A673 (cell line): ENCODE measurements around the gene SPOCD1. TPM values are rescaled to one million over a fixed set of nuclear protein-coding genes. Genes with fewer than 3 reads are reported as not detected.

Experiments used
- BruUV-seq: library from RNA; stranded (reverse); fragments of 400-500 nt; replicated peaks from 2 replicates; lab custom pipeline; 2021; lab: Mats Ljungman, UMichigan
- CTCF ChIA-PET: fragments of 300-600 bp; sonication (Branson Sonifier 250); formaldehyde crosslinking; loops from one replicate; lab custom pipeline; 2022; ENCODE audit warnings: antibody characterized with exemption; lab: Charles Lee
- POLR2A ChIA-PET: fragments of 300-600 bp; sonication (Branson Sonifier 250); formaldehyde crosslinking; loops from one replicate; lab custom pipeline; 2022; ENCODE audit warnings: antibody characterized with exemption; ENCODE audit not compliant: low non-redundant PET; lab: Charles Lee
- DNase-seq: peaks from one replicate; pipeline ENCODE4 v3.0.0-alpha.2; 2015; ENCODE audit warnings: low spot score
- H3K27ac ChIP-seq: fragments of 200-600 bp; sonication (generic); 2 replicates; pipeline ENCODE4 v1.5.1; 2016; ENCODE audit warnings: mixed run types, low read depth, mild to moderate bottlenecking, mixed read lengths, antibody characterized with exemption, low read length; ENCODE audit not compliant: poor library complexity, severe bottlenecking
- H3K27me3 ChIP-seq: fragments of 200-600 bp; sonication (generic); replicated peaks from 2 replicates; pipeline ENCODE4 v1.6.1; 2017; ENCODE audit warnings: mixed run types, low read depth, mild to moderate bottlenecking, mixed read lengths, antibody characterized with exemption, low read length; ENCODE audit not compliant: insufficient read depth, poor library complexity
- H3K36me3 ChIP-seq: fragments of 200-600 bp; sonication (generic); 2 replicates; pipeline ENCODE4 v1.6.1; 2016; ENCODE audit warnings: mixed run types, mild to moderate bottlenecking, mixed read lengths, antibody characterized with exemption, low read length; ENCODE audit not compliant: insufficient read depth, poor library complexity, severe bottlenecking
- H3K4me1 ChIP-seq: fragments of 200-600 bp; sonication (generic); 2 replicates; pipeline ENCODE4 v1.6.1; 2017; ENCODE audit warnings: mixed run types, mild to moderate bottlenecking, mixed read lengths, antibody characterized with exemption, low read length; ENCODE audit not compliant: insufficient read depth, poor library complexity, severe bottlenecking
- H3K4me3 ChIP-seq: fragments of 200-600 bp; sonication (generic); 2 replicates; pipeline ENCODE4 v1.5.1; 2016; ENCODE audit warnings: low read depth, mixed run types, mild to moderate bottlenecking, mixed read lengths, low read length; ENCODE audit not compliant: poor library complexity, severe bottlenecking
- H3K9me3 ChIP-seq: fragments of 200-600 bp; sonication (generic); 2 replicates; pipeline ENCODE4 v1.6.1; 2016; ENCODE audit warnings: mixed run types, low read depth, mild to moderate bottlenecking, mixed read lengths, antibody characterized with exemption, low read length; ENCODE audit not compliant: poor library complexity, severe bottlenecking
- CTCF ChIP-seq: fragments of 300-800, 200-600 bp; sonication (generic); conservative IDR thresholded peaks from 2 replicates; pipeline ENCODE4 v1.5.1; 2017; ENCODE audit warnings: low read depth, mild to moderate bottlenecking, antibody characterized with exemption, low read length, moderate library complexity, mixed read lengths
- EZH2 ChIP-seq: fragments of 200-600 bp; sonication (generic); IDR thresholded peaks from 2 replicates; pipeline ENCODE4 v1.6.1; 2017; ENCODE audit warnings: borderline replicate concordance, low read depth, mild to moderate bottlenecking, mixed read lengths, antibody characterized with exemption, low read length; ENCODE audit not compliant: poor library complexity, severe bottlenecking
- intact Hi-C: fragments of 100-400 bp; cut with micrococcal nuclease; formaldehyde crosslinking; loops from one replicate; pipeline ENCODE4 v1.10.0; 2022; ENCODE audit not compliant: unreplicated experiment
- total RNA-seq: library from RNA; stranded (reverse); gene quantifications from 2 replicates; pipeline ENCODE4 v1.2.3, GENCODE V29; 2021

SPOCD1 gene
- total RNA-seq, 1 experiment from 2014 or later, result 0.58 TPM

GRCh38 chr1:31800674-31800967 lies 15.2 kb downstream of the SPOCD1 start:
- no peak for TF ChIP-seq EZH2
- no peak for TF ChIP-seq CTCF
- Histone ChIP-seq H3K27ac (no peak overlapping the region), H3K27me3 (no peaks in the 10 kb centered on the region), H3K4me3 (no peak overlapping the region), H3K4me1 (peaks cover 48% of the 10 kb centered on the region), H3K36me3 (no peaks in the 10 kb centered on the region), H3K9me3 (no peaks in the 10 kb centered on the region)
- CTCF ChIA-PET, result no interaction called here
- BruUV-seq, result no TSS peak
- no peak for DNase-seq
- intact Hi-C loops, result no loop called here
- POLR2A ChIA-PET, result no interaction called here

DNA sequence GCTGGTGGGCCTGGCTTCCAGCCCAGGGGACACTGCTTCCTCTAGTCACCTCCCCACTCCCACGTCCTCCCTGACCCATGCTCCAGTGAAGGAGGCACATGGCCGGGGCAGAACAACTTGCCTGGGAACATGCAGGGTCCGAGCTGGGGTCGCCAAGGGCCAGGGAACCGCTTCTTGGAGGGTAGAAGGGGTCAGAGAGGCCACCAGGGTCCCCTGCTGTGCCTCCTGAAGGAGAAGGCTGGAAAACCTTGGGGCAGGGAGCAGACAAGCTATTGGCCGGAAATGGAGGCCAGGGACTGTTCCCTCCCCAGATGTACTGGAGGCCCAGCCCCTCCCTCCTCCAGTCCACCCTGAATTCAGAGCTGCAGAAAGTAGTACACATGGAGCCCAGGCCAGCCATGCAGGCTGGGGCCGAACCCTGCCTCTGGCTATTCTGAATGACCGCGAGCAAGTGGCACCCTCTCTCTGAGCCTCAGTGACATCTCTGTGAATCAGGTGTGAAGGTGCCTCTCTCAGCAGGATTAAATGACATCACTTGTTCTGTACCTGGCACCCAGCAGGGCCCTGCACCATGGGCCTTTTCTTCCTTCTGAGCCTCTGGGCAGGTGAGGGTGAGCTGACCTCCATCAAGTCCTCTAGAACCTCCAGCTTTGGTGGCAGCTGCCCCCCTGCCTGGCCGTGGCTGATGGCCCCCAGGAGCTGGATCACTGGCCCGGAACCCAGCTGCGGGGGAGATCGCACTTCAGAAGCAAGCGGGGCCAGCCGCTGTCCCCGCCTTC lies 15.7 kb downstream of the SPOCD1 start:
- no peaks in the 10 kb centered on the region for H3K27me3 ChIP-seq
- intact Hi-C loops, result loop anchor here (5.0 kb wide), 1 partner anchor 162 kb away; no protein-coding TSS in a partner anchor
- ChIA-PET POLR2A (no interaction called here), CTCF (interaction anchor here (0.6 to 1.6 kb wide), 2 partner anchors 11 to 231 kb away, joined by 4 to 6 read pairs; no protein-coding TSS in a partner anchor)
- no peaks in the 10 kb centered on the region for H3K36me3 ChIP-seq
- peaks cover 48% of the 10 kb centered on the region for H3K4me1 ChIP-seq
- no peak overlapping the region for H3K27ac ChIP-seq
- no peak for TF ChIP-seq EZH2
- no peak for TF ChIP-seq CTCF
- no TSS peak for BruUV-seq
- no peak for DNase-seq
- no peaks in the 10 kb centered on the region for H3K9me3 ChIP-seq
- no peak overlapping the region for H3K4me3 ChIP-seq

DNA sequence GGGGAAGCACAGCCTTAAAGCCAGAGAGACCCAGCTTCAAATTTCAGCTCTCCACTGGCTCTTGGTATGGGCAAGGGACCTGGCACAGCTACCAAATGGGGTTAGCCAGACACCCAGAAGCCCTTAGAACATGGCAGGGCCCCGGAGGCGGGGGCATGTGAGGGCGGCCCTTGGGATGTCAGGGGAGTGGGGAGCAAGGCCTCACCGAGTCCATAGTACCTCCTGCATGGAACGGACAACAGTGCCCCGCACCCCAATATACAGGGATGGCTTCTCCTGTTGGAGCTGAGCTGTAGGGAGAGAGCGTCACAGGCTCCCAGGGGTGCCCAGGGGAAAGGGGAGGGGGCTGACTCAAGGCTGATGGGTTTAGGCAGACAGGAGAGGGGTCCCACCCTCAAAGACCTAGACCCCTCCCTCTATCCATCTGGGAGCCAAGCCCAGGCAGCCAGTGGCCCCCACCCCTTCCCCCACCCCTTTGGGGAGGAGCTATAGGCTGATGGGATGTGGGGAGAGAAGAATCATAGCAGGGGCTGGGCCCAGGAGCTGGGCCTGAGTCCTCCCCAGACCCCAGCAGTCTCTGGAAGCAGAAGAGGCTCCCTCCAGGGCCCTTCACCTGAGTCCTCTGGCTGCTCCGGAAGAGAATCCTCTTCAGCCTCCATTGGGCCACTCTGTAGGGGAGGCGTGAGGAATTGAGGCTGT lies 16.5 kb downstream of the SPOCD1 start:
- CTCF ChIA-PET, result interaction anchor here (0.6 to 1.6 kb wide), 2 partner anchors 10 to 230 kb away, joined by 4 to 6 read pairs; no protein-coding TSS in a partner anchor
- no peaks in the 10 kb centered on the region for H3K9me3 ChIP-seq
- H3K27ac ChIP-seq, result peak overlapping the region; percentile 14
- TF ChIP-seq EZH2 (no peak), CTCF (no peak)
- peaks cover 48% of the 10 kb centered on the region for H3K4me1 ChIP-seq
- no peaks in the 10 kb centered on the region for H3K27me3 ChIP-seq
- no peak overlapping the region for H3K4me3 ChIP-seq
- no peak for DNase-seq
- intact Hi-C loops, result loop anchor here (5.0 kb wide), 1 partner anchor 163 kb away; no protein-coding TSS in a partner anchor
- POLR2A ChIA-PET, result interaction anchor here (0.6 kb wide), 1 partner anchor 396 kb away, joined by 3 read pairs; no protein-coding TSS in a partner anchor
- H3K36me3 ChIP-seq, result no peaks in the 10 kb centered on the region
- no TSS peak for BruUV-seq
